ENCODE data around the gene CCDC107.

- TF ChIP-seq, protein P1, sequence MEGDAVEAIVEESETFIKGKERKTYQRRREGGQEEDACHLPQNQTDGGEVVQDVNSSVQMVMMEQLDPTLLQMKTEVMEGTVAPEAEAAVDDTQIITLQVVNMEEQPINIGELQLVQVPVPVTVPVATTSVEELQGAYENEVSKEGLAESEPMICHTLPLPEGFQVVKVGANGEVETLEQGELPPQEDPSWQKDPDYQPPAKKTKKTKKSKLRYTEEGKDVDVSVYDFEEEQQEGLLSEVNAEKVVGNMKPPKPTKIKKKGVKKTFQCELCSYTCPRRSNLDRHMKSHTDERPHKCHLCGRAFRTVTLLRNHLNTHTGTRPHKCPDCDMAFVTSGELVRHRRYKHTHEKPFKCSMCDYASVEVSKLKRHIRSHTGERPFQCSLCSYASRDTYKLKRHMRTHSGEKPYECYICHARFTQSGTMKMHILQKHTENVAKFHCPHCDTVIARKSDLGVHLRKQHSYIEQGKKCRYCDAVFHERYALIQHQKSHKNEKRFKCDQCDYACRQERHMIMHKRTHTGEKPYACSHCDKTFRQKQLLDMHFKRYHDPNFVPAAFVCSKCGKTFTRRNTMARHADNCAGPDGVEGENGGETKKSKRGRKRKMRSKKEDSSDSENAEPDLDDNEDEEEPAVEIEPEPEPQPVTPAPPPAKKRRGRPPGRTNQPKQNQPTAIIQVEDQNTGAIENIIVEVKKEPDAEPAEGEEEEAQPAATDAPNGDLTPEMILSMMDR (IDR thresholded peaks at IDR 0.05 in 2 of 3, conservative IDR thresholded peaks at IDR 0.05 in 1 of 3; ENCODE audit: insufficient read depth in 2 of 3, low read depth in 1 of 3, low read length in 3 of 3), result no peak
- TF ChIP-seq, protein P2, sequence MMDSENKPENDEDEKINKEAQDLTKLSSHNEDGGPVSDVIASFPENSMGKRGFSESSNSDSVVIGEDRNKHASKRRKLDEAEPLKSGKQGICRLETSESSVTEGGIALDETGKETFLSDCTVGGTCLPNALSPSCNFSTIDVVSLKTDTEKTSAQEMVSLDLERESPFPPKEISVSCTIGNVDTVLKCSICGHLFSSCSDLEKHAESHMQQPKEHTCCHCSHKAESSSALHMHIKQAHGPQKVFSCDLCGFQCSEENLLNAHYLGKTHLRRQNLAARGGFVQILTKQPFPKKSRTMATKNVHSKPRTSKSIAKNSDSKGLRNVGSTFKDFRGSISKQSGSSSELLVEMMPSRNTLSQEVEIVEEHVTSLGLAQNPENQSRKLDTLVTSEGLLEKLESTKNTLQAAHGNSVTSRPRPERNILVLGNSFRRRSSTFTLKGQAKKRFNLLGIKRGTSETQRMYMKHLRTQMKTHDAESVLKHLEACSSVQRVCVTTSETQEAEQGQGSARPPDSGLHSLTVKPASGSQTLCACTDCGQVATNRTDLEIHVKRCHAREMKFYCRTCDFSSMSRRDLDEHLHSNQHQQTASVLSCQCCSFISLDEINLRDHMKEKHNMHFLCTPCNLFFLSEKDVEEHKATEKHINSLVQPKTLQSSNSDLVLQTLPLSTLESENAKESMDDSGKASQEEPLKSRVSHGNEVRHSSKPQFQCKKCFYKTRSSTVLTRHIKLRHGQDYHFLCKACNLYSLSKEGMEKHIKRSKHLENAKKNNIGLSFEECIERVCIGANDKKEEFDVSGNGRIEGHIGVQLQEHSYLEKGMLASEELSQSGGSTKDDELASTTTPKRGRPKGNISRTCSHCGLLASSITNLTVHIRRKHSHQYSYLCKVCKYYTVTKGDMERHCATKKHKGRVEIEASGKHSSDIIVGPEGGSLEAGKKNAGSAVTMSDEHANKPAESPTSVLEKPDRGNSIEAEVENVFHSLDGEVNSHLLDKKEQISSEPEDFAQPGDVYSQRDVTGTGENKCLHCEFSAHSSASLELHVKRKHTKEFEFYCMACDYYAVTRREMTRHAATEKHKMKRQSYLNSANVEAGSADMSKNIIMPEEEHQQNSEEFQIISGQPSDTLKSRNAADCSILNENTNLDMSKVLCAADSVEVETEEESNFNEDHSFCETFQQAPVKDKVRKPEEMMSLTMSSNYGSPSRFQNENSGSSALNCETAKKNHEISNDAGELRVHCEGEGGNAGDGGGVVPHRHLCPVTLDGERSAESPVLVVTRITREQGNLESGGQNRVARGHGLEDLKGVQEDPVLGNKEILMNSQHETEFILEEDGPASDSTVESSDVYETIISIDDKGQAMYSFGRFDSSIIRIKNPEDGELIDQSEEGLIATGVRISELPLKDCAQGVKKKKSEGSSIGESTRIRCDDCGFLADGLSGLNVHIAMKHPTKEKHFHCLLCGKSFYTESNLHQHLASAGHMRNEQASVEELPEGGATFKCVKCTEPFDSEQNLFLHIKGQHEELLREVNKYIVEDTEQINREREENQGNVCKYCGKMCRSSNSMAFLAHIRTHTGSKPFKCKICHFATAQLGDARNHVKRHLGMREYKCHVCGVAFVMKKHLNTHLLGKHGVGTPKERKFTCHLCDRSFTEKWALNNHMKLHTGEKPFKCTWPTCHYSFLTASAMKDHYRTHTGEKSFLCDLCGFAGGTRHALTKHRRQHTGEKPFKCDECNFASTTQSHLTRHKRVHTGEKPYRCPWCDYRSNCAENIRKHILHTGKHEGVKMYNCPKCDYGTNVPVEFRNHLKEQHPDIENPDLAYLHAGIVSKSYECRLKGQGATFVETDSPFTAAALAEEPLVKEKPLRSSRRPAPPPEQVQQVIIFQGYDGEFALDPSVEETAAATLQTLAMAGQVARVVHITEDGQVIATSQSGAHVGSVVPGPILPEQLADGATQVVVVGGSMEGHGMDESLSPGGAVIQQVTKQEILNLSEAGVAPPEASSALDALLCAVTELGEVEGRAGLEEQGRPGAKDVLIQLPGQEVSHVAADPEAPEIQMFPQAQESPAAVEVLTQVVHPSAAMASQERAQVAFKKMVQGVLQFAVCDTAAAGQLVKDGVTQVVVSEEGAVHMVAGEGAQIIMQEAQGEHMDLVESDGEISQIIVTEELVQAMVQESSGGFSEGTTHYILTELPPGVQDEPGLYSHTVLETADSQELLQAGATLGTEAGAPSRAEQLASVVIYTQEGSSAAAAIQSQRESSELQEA (IDR thresholded peaks at IDR 0.05; ENCODE audit: low read depth), result no peak
These were observed 17.8 kb downstream of the CCDC107 start for GRCh38 chr9:35675732-35676392.

Measured in K562 (cell line).